ENCODE measurements around the gene RHOA. TPM values are rescaled to one million over a fixed set of nuclear protein-coding genes. Genes with fewer than 3 reads are reported as not detected.

The RHOA gene
- total RNA-seq, 5 donors from 2014 or later (not counting 1 experiment from before 2014, with no cell fraction given) = 247 to 279 (median 269) TPM

- Histone ChIP-seq H3K27ac (ENCODE audit: low read length) (no peak overlapping the region), H3K36me3 (ENCODE audit: control insufficient read depth in 2 of 2, extremely low read depth in 1 of 2, insufficient read depth in 1 of 2, low read length in 1 of 2) (no peaks in the 10 kb centered on the region), H3K9me3 (no peaks in the 10 kb centered on the region), H3K4me1 (ENCODE audit: control insufficient read depth in 1 of 2, extremely low read depth in 1 of 2, insufficient read depth in 2 of 2, low read length in 2 of 2) (peaks cover 0 to 4% of the 10 kb centered on the region in 2 experiments), H3K27me3 (replicated peaks in 1 of 2; ENCODE audit: control insufficient read depth in 2 of 2, extremely low read depth in 1 of 2, insufficient read depth in 2 of 2, low read length in 1 of 2) (no peaks in the 10 kb centered on the region), H3K4me3 (ENCODE audit: control insufficient read depth in 1 of 2, extremely low read depth in 1 of 2, low read length in 1 of 2) (no peak overlapping the region)
- POLR2A ChIA-PET = interaction anchor here (0.5 to 0.7 kb wide), 3 partner anchors 110 to 373 kb away, joined by 3 read pairs; no protein-coding TSS in a partner anchor
- H3K27me3 Mint-ChIP-seq = no peaks in the 10 kb centered on the region
- ATAC-seq (replicated peaks in 1 of 4) (no peak), DNase-seq (no peak)
- H3K4me1 Mint-ChIP-seq = peaks cover 5% of the 10 kb centered on the region in 3 donors
- no peak overlapping the region for H3K27ac Mint-ChIP-seq
- WGBS (ENCODE audit: insufficient coverage) = no CpG with 5 or more reads among the region's 4 CpGs
- no peak overlapping the region for H3K4me3 Mint-ChIP-seq
- CTCF ChIA-PET = no interaction called here
- no peaks in the 10 kb centered on the region for H3K9me3 Mint-ChIP-seq
- no peaks in the 10 kb centered on the region for H3K36me3 Mint-ChIP-seq
Observed at GRCh38 chr3:49453621-49454020, 41.8 kb upstream of the RHOA start.

DNA sequence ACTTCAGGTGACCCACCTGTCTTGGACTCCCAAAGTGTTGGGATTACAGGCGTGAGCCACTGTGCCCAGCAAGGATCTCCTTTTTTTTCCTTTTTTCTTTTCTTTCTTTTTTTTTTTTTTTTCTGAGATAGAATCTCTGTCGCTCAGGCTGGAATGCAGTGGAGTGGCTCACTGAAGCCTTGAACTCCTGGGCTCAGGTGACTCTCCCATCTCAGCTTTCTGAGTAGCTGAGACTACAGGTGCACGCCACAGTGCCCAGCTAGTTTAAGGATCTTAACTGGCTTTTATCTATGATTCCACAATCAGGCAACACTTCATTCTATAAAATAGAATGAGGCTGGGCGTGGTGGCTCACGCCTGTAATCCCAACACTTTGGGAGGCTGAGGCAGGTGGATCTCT is 33.6 kb upstream of the RHOA start:
- CTCF ChIA-PET = interaction anchor here in 1 of 2 donors (2.9 kb wide), 1 partner anchor 30 kb away, joined by 15 read pairs; no protein-coding TSS in a partner anchor
- no peaks in the 10 kb centered on the region for H3K9me3 Mint-ChIP-seq
- 100% methylated on average over 1 of the region's 5 CpGs for WGBS (ENCODE audit: insufficient coverage)
- Histone ChIP-seq H3K4me1 (ENCODE audit: control insufficient read depth in 1 of 2, extremely low read depth in 1 of 2, insufficient read depth in 2 of 2, low read length in 2 of 2) (peaks cover 4 to 21% of the 10 kb centered on the region in 2 experiments), H3K36me3 (ENCODE audit: control insufficient read depth in 2 of 2, extremely low read depth in 1 of 2, insufficient read depth in 1 of 2, low read length in 1 of 2) (no peaks in the 10 kb centered on the region), H3K4me3 (ENCODE audit: control insufficient read depth in 1 of 2, extremely low read depth in 1 of 2, low read length in 1 of 2) (no peak overlapping the region), H3K27me3 (replicated peaks in 1 of 2; ENCODE audit: control insufficient read depth in 2 of 2, extremely low read depth in 1 of 2, insufficient read depth in 2 of 2, low read length in 1 of 2) (no peaks in the 10 kb centered on the region), H3K9me3 (no peaks in the 10 kb centered on the region), H3K27ac (ENCODE audit: low read length) (no peak overlapping the region)
- DNase-seq (no peak), ATAC-seq (replicated peaks in 1 of 4) (no peak)
- H3K27me3 Mint-ChIP-seq = no peaks in the 10 kb centered on the region
- H3K4me1 Mint-ChIP-seq = peaks cover 11 to 20% (median 14%) of the 10 kb centered on the region in 3 donors
- no peaks in the 10 kb centered on the region for H3K36me3 Mint-ChIP-seq
- H3K4me3 Mint-ChIP-seq = no peak overlapping the region
- peak overlapping the region; percentile 55 to 87 for H3K27ac Mint-ChIP-seq
- POLR2A ChIA-PET = interaction anchor here in 1 of 2 donors (1.1 to 1.7 kb wide), 2 partner anchors 105 to 107 kb away, joined by 3 to 5 read pairs; partner anchors contain the start of gene USP4

- Histone ChIP-seq H3K9me3 (no peaks in the 10 kb centered on the region), H3K27ac (ENCODE audit: low read length) (no peak overlapping the region), H3K27me3 (replicated peaks in 1 of 2; ENCODE audit: control insufficient read depth in 2 of 2, extremely low read depth in 1 of 2, insufficient read depth in 2 of 2, low read length in 1 of 2) (no peaks in the 10 kb centered on the region), H3K4me1 (ENCODE audit: control insufficient read depth in 1 of 2, extremely low read depth in 1 of 2, insufficient read depth in 2 of 2, low read length in 2 of 2) (peaks cover 0 to 4% of the 10 kb centered on the region in 2 experiments), H3K36me3 (ENCODE audit: control insufficient read depth in 2 of 2, extremely low read depth in 1 of 2, insufficient read depth in 1 of 2, low read length in 1 of 2) (no peaks in the 10 kb centered on the region), H3K4me3 (ENCODE audit: control insufficient read depth in 1 of 2, extremely low read depth in 1 of 2, low read length in 1 of 2) (no peak overlapping the region)
- POLR2A ChIA-PET = no interaction called here
- ATAC-seq (replicated peaks in 1 of 4) (no peak), DNase-seq (no peak)
- H3K27me3 Mint-ChIP-seq = no peaks in the 10 kb centered on the region
- no peaks in the 10 kb centered on the region for H3K36me3 Mint-ChIP-seq
- H3K4me3 Mint-ChIP-seq = no peak overlapping the region
- H3K27ac Mint-ChIP-seq = no peak overlapping the region
- 100% methylated on average over 2 of the region's 5 CpGs for WGBS (ENCODE audit: insufficient coverage)
- peaks cover 2 to 4% (median 3%) of the 10 kb centered on the region in 3 donors for H3K4me1 Mint-ChIP-seq
- H3K9me3 Mint-ChIP-seq = no peaks in the 10 kb centered on the region
- CTCF ChIA-PET = no interaction called here
Observed at GRCh38 chr3:49434731-49435130, 23.0 kb upstream of the RHOA start.

- Histone ChIP-seq H3K4me1 (ENCODE audit: control insufficient read depth in 1 of 2, extremely low read depth in 1 of 2, insufficient read depth in 2 of 2, low read length in 2 of 2) (peaks cover 6 to 30% of the 10 kb centered on the region in 2 experiments), H3K36me3 (ENCODE audit: control insufficient read depth in 2 of 2, extremely low read depth in 1 of 2, insufficient read depth in 1 of 2, low read length in 1 of 2) (peaks cover 0 to 6% of the 10 kb centered on the region in 2 donors), H3K27me3 (replicated peaks in 1 of 2; ENCODE audit: control insufficient read depth in 2 of 2, extremely low read depth in 1 of 2, insufficient read depth in 2 of 2, low read length in 1 of 2) (no peaks in the 10 kb centered on the region), H3K9me3 (no peaks in the 10 kb centered on the region), H3K4me3 (ENCODE audit: control insufficient read depth in 1 of 2, extremely low read depth in 1 of 2, low read length in 1 of 2) (peak overlapping the region; percentile 72 to 86), H3K27ac (ENCODE audit: low read length) (peak overlapping the region; percentile 73)
- no peaks in the 10 kb centered on the region for H3K9me3 Mint-ChIP-seq
- peaks cover 25 to 34% (median 30%) of the 10 kb centered on the region in 3 donors for H3K4me1 Mint-ChIP-seq
- peak overlapping the region; percentile 91 to 95 (median 93) for H3K4me3 Mint-ChIP-seq
- ChIA-PET CTCF (interaction anchor here (0.5 to 1.6 kb wide), 7 partner anchors 7 to 1241 kb away, joined by 3 to 11 read pairs (median 3); partner anchors contain the start of gene USP4 (in 1 of the 2)), POLR2A (interaction anchor here in 1 of 2 donors (0.6 to 0.7 kb wide), 2 partner anchors 40 to 288 kb away, joined by 3 read pairs; no protein-coding TSS in a partner anchor)
- DNase-seq (peak in 1 of 35 experiments; percentile 28), ATAC-seq (replicated peaks in 1 of 4) (peak; percentile 4 to 19 (median 10))
- H3K27me3 Mint-ChIP-seq = no peaks in the 10 kb centered on the region
- peak overlapping the region; percentile 95 for H3K27ac Mint-ChIP-seq
- 0% methylated on average over 6 of the region's 9 CpGs for WGBS (ENCODE audit: insufficient coverage)
- H3K36me3 Mint-ChIP-seq = peaks cover 2% of the 10 kb centered on the region
Observed at GRCh38 chr3:49428752-49429080, 16.9 kb upstream of the RHOA start.

DNA sequence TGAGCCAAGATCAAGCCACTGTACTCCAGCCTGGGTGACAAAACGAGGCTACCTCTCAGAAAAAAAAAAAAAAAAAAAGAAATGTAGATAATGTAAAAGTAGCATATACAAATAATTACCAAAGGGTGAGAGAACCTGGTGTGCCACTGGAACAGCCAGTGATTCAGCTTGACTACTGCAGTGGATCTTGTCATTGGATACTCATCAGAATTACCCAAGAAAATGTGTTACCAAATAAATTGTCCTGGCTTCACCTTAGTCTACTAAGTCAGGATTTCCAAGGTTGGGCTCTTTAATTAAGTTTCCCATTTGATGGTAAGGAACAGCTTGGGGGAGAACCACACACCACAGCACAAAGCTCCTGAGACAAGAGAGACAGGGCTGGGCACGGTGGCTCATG is 15.8 kb upstream of the RHOA start:
- 20% methylated on average over 1 of the region's 2 CpGs for WGBS (ENCODE audit: insufficient coverage)
- no peaks in the 10 kb centered on the region for H3K27me3 ChIP-seq (replicated peaks in 1 of 2; ENCODE audit: control insufficient read depth in 2 of 2, extremely low read depth in 1 of 2, insufficient read depth in 2 of 2, low read length in 1 of 2)
- peaks cover 9 to 36% of the 10 kb centered on the region in 2 experiments for H3K4me1 ChIP-seq (ENCODE audit: control insufficient read depth in 1 of 2, extremely low read depth in 1 of 2, insufficient read depth in 2 of 2, low read length in 2 of 2)
- DNase-seq (no peak), ATAC-seq (replicated peaks in 1 of 4) (no peak)
- POLR2A ChIA-PET = interaction anchor here in 1 of 2 donors (1.2 kb wide), 1 partner anchor 12 kb away, joined by 4 read pairs; no protein-coding TSS in a partner anchor
- peaks cover 3 to 6% of the 10 kb centered on the region in 2 donors for H3K36me3 ChIP-seq (ENCODE audit: control insufficient read depth in 2 of 2, extremely low read depth in 1 of 2, insufficient read depth in 1 of 2, low read length in 1 of 2)
- no peak overlapping the region for H3K4me3 ChIP-seq (ENCODE audit: control insufficient read depth in 1 of 2, extremely low read depth in 1 of 2, low read length in 1 of 2)
- H3K9me3 ChIP-seq = no peaks in the 10 kb centered on the region
- Mint-ChIP-seq H3K4me1 (peaks cover 30 to 41% (median 31%) of the 10 kb centered on the region in 3 donors), H3K9me3 (no peaks in the 10 kb centered on the region), H3K27me3 (no peaks in the 10 kb centered on the region), H3K4me3 (peak overlapping the region in 2 of 3 donors; percentile 91 to 95), H3K36me3 (peaks cover 2% of the 10 kb centered on the region), H3K27ac (peak overlapping the region; percentile 44 to 95)
- H3K27ac ChIP-seq (ENCODE audit: low read length) = no peak overlapping the region
- CTCF ChIA-PET = interaction anchor here in 1 of 2 donors (0.7 kb wide), 1 partner anchor 12 kb away, joined by 3 read pairs; no protein-coding TSS in a partner anchor

GRCh38 chr3:49424816-49425215 is 13.0 kb upstream of the RHOA start:
- Mint-ChIP-seq H3K4me3 (no peak overlapping the region), H3K9me3 (no peaks in the 10 kb centered on the region), H3K4me1 (peaks cover 33 to 51% (median 33%) of the 10 kb centered on the region in 3 donors), H3K27ac (peak overlapping the region in 1 of 2 donors; percentile 60), H3K36me3 (peaks cover 5% of the 10 kb centered on the region), H3K27me3 (no peaks in the 10 kb centered on the region)
- Histone ChIP-seq H3K27ac (ENCODE audit: low read length) (no peak overlapping the region), H3K4me3 (ENCODE audit: control insufficient read depth in 1 of 2, extremely low read depth in 1 of 2, low read length in 1 of 2) (no peak overlapping the region), H3K36me3 (ENCODE audit: control insufficient read depth in 2 of 2, extremely low read depth in 1 of 2, insufficient read depth in 1 of 2, low read length in 1 of 2) (peaks cover 4 to 9% of the 10 kb centered on the region in 2 donors), H3K4me1 (ENCODE audit: control insufficient read depth in 1 of 2, extremely low read depth in 1 of 2, insufficient read depth in 2 of 2, low read length in 2 of 2) (peaks cover 9 to 45% of the 10 kb centered on the region in 2 experiments), H3K9me3 (no peaks in the 10 kb centered on the region), H3K27me3 (replicated peaks in 1 of 2; ENCODE audit: control insufficient read depth in 2 of 2, extremely low read depth in 1 of 2, insufficient read depth in 2 of 2, low read length in 1 of 2) (no peaks in the 10 kb centered on the region)
- no peak for DNase-seq
- ChIA-PET CTCF (interaction anchor here in 1 of 2 donors (1.5 kb wide), 1 partner anchor 9 kb away, joined by 3 read pairs; no protein-coding TSS in a partner anchor), POLR2A (no interaction called here)
- WGBS (ENCODE audit: insufficient coverage) = 96% methylated on average over 6 of the region's 6 CpGs
- no peak for ATAC-seq (replicated peaks in 1 of 4)

Data from T-cell (primary cell).